RWPE2 (cell line): ENCODE measurements around the gene SYT7.

Experiments used
- ATAC-seq: fragments of 200-7000 bp; cut with Tn5 transposase; 3 replicates; pipeline ENCODE4 v1.9.1; 2021; ENCODE audit warnings: low read depth
- DNase-seq: peaks from one replicate; pipeline ENCODE4 v3.0.0-alpha.2; 2020; ENCODE audit warnings: low spot score
- H3K27ac ChIP-seq: fragments of 450-650 bp; 2 replicates; pipeline ENCODE4 v1.5.1; 2017; ENCODE audit warnings: mild to moderate bottlenecking; ENCODE audit not compliant: poor library complexity, severe bottlenecking
- H3K27me3 ChIP-seq: fragments of 250-450 bp; sonication (Bioruptor Pico); 2 replicates; pipeline ENCODE4 v1.5.1; 2021; ENCODE audit warnings: mild to moderate bottlenecking, moderate library complexity; ENCODE audit not compliant: insufficient read depth, poor library complexity, severe bottlenecking
- H3K36me3 ChIP-seq: fragments of 250-450 bp; sonication (Bioruptor Pico); 2 replicates; pipeline ENCODE4 v1.5.1; 2020; ENCODE audit warnings: low read depth, mild to moderate bottlenecking, moderate library complexity
- H3K4me1 ChIP-seq: fragments of 250-450 bp; sonication (Bioruptor Pico); 2 replicates; pipeline ENCODE4 v1.5.1; 2021; ENCODE audit warnings: mild to moderate bottlenecking, moderate library complexity; ENCODE audit not compliant: insufficient read depth, poor library complexity, severe bottlenecking
- H3K4me3 ChIP-seq: fragments of 250-450 bp; sonication (Bioruptor Pico); 2 replicates; pipeline ENCODE4 v1.5.1; 2021; ENCODE audit warnings: mild to moderate bottlenecking, moderate library complexity; ENCODE audit not compliant: severe bottlenecking
- H3K9me3 ChIP-seq: fragments of 250-450 bp; sonication (Bioruptor Pico); 2 replicates; pipeline ENCODE4 v1.5.1; 2021; ENCODE audit warnings: mild to moderate bottlenecking, moderate library complexity; ENCODE audit not compliant: severe bottlenecking
- CTCF ChIP-seq: fragments of 450-650 bp; IDR thresholded peaks from one replicate; pipeline ENCODE4 v1.5.1; 2017; ENCODE audit warnings: mild to moderate bottlenecking, moderate library complexity; ENCODE audit not compliant: poor library complexity, severe bottlenecking

SYT7 gene

DNA sequence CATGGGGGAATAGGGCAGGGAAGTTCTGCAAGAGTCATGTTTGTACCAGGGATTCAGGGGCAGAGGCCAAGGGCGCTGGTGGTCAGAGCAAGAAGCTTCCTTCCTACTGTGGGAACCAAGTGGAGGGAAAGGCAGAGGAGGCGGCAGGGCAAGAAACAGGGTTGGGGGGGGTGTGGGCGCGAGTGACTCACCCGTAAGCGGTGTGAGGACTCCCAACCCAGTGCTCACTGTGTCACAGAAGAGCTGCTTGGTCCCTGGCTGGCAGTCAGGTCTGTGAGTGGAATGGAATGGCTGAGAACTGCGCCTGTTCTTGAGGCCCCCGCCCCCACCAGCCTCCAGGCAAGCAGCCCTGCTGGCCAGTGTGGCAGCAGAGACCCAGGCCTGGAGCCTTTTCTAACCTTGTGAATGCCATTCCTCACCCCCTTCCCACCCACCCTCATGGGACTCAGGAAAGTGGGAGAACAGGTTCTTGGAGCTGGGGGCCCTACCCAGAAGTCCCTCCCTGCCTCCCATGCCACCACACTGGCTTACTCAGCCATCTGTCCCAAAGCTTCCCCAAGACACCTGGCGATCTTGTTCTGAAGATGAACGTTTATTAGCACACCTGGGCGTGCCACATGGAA, 67.6 kb downstream of the SYT7 start:
- ATAC-seq (no peak), DNase-seq (no peak)
- Histone ChIP-seq H3K4me3 (no peak overlapping the region), H3K4me1 (no peaks in the 10 kb centered on the region), H3K9me3 (no peaks in the 10 kb centered on the region), H3K27ac (no peak overlapping the region), H3K36me3 (no peaks in the 10 kb centered on the region), H3K27me3 (peaks cover 12% of the 10 kb centered on the region)
- no peak for TF ChIP-seq CTCF

DNA sequence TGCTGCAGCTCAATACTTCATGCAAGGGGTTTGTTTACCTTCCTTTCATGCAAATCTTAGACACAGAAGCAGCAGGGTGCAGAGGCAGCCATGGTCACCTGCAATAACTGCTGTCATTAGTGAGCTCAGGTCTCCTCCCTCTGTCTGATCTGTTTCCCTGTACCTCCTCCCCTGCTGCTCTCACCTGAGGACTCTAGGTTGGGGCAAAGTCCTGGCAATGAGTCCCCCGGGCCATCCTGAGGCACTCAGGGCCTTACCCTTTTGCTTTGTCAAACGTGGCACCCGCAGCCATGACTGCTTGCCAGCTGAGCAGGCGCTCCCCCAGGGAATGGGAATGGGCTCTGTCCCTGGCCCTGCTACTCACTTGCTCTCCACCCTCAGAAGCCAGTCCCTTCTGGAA, 68.4 kb downstream of the SYT7 start:
- Histone ChIP-seq H3K9me3 (no peaks in the 10 kb centered on the region), H3K4me1 (no peaks in the 10 kb centered on the region), H3K27me3 (peaks cover 20% of the 10 kb centered on the region), H3K36me3 (no peaks in the 10 kb centered on the region), H3K27ac (no peak overlapping the region), H3K4me3 (no peak overlapping the region)
- TF ChIP-seq CTCF: no peak
- DNase-seq (no peak), ATAC-seq (no peak)

GRCh38 chr11:61511383-61511782, 69.5 kb downstream of the SYT7 start:
- peaks cover 30% of the 10 kb centered on the region for H3K27me3 ChIP-seq
- ATAC-seq: no peak

DNA sequence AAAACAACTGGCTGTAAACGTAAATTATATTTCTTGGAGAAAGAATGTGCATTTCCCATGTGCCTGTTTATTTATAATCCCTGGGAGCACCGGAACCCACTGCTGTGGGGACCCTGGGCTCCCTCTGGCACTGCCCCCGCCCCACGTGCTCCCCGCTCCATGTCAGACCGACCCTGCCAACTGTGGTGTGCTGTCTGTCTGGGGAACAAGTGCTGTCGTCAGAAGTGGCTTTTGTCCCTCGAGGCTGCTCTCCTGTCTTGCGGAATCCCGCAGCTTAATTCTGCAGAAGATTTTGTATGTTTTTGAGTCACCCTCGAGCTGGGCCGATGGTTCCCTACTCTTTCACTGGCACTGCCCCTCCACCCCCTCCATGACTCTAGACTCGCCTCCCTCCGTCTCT, 69.9 kb downstream of the SYT7 start:
- ATAC-seq (no peak), DNase-seq (no peak)
- Histone ChIP-seq H3K4me3 (no peak overlapping the region), H3K36me3 (no peaks in the 10 kb centered on the region), H3K9me3 (no peaks in the 10 kb centered on the region), H3K27me3 (peaks cover 31% of the 10 kb centered on the region), H3K27ac (no peak overlapping the region), H3K4me1 (no peaks in the 10 kb centered on the region)
- TF ChIP-seq CTCF: no peak

More at GRCh38 chr11:61511383-61511782, 69.5 kb downstream of the SYT7 start:
- no peak overlapping the region for H3K4me3 ChIP-seq
- no peak for TF ChIP-seq CTCF
- H3K9me3 ChIP-seq: no peaks in the 10 kb centered on the region
- no peak overlapping the region for H3K27ac ChIP-seq
- no peak for DNase-seq
- no peaks in the 10 kb centered on the region for H3K36me3 ChIP-seq
- H3K4me1 ChIP-seq: no peaks in the 10 kb centered on the region

GRCh38 chr11:61510166-61510919, 70.5 kb downstream of the SYT7 start:
- no peak for ATAC-seq
- Histone ChIP-seq H3K9me3 (no peaks in the 10 kb centered on the region), H3K4me3 (no peak overlapping the region), H3K36me3 (no peaks in the 10 kb centered on the region), H3K27me3 (peaks cover 31% of the 10 kb centered on the region), H3K4me1 (no peaks in the 10 kb centered on the region), H3K27ac (no peak overlapping the region)
- DNase-seq: no peak
- no peak for TF ChIP-seq CTCF
